HepG2 (cell line): ENCODE measurements around the gene SIRT7.

ENCODE experiments used
- POLR2A ChIP-seq, 2 experiments: IDR thresholded peaks; 2 replicates each; pipeline ENCODE4 v1.6.1; 2011; ENCODE audit warnings: low read depth in 2 of 2, low read length in 2 of 2, mild to moderate bottlenecking in 1 of 2, moderate library complexity in 1 of 2; ENCODE audit not compliant: insufficient read depth in 1 of 2
- RAD21 ChIP-seq: fragments of 450-650 bp; formaldehyde crosslinking; IDR thresholded peaks from 2 replicates; pipeline ENCODE4 v1.5.0; 2020; ENCODE audit warnings: mild to moderate bottlenecking

DNA sequence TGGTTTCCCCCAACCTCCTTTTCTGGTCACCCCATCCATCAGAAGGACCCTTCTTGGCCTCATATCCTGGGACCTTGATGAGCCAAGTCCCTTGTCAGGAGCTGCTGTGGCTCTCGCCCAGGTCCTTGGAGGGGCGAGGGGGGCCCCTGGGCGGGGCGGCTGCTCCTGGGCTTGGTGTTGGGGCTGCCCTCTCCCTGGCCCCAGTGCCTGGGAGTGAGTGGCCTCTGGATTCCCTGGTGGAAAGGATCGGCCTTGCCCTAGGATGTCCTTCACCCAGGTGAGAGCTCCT, 49.2 kb upstream of the SIRT7 start:
- TF ChIP-seq POLR2A (IDR thresholded peaks at IDR 0.05; ENCODE audit: insufficient read depth in 1 of 2, low read depth in 2 of 2, low read length in 2 of 2) (no peak), RAD21 (CRISPR knock-in tag) (no peak)
